OCI-LY3 (cell line): Measurements from ENCODE around the gene TIGIT.

Source experiments
- EZH2phosphoT487 ChIP-seq: fragments of 200-600 bp; shearing (Covaris generic); IDR thresholded peaks from 2 replicates; pipeline ENCODE4 v1.6.1; 2018; ENCODE audit warnings: antibody characterized with exemption, mixed run types, low read depth
- TF ChIP-seq, protein P1 (sequence below): fragments of 200-600, 300-600 bp; sonication (generic); IDR thresholded peaks from 2 replicates; pipeline ENCODE4 v1.5.1; 2014; ENCODE audit warnings: antibody characterized with exemption, low read length, low read depth

DNA sequence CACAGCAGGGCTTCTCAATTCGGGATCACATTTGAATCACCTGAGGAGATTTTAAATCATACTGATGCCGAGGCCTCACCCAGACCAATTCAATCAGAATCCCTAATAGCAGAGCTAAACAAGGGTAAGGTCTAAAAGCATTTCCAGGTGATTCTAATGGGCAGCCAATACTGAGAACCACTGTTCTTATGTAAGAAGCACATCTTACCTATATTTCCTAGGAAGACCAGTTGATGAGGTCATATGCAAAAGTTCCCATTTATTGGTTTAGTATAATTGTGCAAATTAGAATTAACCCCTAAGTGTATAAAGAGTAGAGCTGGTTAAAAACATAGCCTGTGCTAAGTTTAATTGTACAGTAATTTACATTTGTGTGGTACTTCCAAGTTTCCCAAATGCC, 2.1 kb downstream of the TIGIT start:
- TF ChIP-seq, protein P1, sequence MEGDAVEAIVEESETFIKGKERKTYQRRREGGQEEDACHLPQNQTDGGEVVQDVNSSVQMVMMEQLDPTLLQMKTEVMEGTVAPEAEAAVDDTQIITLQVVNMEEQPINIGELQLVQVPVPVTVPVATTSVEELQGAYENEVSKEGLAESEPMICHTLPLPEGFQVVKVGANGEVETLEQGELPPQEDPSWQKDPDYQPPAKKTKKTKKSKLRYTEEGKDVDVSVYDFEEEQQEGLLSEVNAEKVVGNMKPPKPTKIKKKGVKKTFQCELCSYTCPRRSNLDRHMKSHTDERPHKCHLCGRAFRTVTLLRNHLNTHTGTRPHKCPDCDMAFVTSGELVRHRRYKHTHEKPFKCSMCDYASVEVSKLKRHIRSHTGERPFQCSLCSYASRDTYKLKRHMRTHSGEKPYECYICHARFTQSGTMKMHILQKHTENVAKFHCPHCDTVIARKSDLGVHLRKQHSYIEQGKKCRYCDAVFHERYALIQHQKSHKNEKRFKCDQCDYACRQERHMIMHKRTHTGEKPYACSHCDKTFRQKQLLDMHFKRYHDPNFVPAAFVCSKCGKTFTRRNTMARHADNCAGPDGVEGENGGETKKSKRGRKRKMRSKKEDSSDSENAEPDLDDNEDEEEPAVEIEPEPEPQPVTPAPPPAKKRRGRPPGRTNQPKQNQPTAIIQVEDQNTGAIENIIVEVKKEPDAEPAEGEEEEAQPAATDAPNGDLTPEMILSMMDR = no peak
- TF ChIP-seq EZH2phosphoT487 = no peak
